A673 (cell line): ENCODE measurements around the gene ITPKB.

Experiments
- EZH2 ChIP-seq: fragments of 200-600 bp; sonication (generic); IDR thresholded peaks from 2 replicates; pipeline ENCODE4 v1.6.1; 2017; ENCODE audit warnings: borderline replicate concordance, low read depth, mild to moderate bottlenecking, mixed read lengths, antibody characterized with exemption, low read length; ENCODE audit not compliant: poor library complexity, severe bottlenecking
- TF ChIP-seq, protein P1 (sequence below): fragments of 300-800, 200-600 bp; sonication (generic); conservative IDR thresholded peaks from 2 replicates; pipeline ENCODE4 v1.5.1; 2017; ENCODE audit warnings: low read depth, mild to moderate bottlenecking, antibody characterized with exemption, low read length, moderate library complexity, mixed read lengths

DNA sequence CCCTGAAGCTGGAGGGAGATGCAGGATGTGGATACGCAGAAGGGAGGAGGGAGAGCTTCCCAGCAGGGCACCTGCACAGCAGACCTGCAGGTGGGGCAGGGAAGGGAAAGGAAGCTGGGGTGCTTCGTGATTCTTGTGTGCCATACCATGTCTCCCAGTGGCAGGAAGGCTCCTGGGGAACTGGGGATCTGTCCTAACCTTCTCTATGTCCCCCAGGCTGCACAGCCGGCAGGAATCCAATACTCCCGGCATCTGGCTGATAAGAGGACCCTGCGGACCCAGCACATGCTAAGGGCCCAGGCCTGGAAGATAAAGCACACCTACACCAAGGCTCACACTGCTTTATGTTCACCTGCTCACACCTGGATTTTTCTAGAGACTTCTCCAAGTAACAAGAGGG, 79.4 kb downstream of the ITPKB start:
- TF ChIP-seq, protein P1, sequence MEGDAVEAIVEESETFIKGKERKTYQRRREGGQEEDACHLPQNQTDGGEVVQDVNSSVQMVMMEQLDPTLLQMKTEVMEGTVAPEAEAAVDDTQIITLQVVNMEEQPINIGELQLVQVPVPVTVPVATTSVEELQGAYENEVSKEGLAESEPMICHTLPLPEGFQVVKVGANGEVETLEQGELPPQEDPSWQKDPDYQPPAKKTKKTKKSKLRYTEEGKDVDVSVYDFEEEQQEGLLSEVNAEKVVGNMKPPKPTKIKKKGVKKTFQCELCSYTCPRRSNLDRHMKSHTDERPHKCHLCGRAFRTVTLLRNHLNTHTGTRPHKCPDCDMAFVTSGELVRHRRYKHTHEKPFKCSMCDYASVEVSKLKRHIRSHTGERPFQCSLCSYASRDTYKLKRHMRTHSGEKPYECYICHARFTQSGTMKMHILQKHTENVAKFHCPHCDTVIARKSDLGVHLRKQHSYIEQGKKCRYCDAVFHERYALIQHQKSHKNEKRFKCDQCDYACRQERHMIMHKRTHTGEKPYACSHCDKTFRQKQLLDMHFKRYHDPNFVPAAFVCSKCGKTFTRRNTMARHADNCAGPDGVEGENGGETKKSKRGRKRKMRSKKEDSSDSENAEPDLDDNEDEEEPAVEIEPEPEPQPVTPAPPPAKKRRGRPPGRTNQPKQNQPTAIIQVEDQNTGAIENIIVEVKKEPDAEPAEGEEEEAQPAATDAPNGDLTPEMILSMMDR: no peak
- TF ChIP-seq EZH2: no peak
